ENCODE measurements around the gene ARRB1.
A peak's percentile ranks its signal among the peaks of the same experiment; 100 is the strongest.
"Not testable (repeated sequence)": the region's sequence is repeated elsewhere in the genome, so short reads cannot be mapped to it uniquely, and the experiment has no call there.

Gene ARRB1

DNA sequence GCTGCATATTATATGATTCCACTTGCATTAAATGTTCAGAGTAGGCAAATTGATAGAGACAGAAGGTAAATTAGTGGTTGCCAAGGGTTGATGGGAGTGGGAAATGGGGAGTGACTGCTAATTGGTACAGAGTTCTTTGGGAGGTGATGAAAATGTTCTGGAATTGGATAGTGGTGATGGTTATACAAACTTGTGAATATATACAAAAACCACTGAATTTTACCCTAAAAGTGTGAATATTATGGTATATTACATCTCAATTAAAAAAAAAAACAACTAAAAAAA lies 52.5 kb downstream of the ARRB1 start:
- no peak for DNase-seq

DNA sequence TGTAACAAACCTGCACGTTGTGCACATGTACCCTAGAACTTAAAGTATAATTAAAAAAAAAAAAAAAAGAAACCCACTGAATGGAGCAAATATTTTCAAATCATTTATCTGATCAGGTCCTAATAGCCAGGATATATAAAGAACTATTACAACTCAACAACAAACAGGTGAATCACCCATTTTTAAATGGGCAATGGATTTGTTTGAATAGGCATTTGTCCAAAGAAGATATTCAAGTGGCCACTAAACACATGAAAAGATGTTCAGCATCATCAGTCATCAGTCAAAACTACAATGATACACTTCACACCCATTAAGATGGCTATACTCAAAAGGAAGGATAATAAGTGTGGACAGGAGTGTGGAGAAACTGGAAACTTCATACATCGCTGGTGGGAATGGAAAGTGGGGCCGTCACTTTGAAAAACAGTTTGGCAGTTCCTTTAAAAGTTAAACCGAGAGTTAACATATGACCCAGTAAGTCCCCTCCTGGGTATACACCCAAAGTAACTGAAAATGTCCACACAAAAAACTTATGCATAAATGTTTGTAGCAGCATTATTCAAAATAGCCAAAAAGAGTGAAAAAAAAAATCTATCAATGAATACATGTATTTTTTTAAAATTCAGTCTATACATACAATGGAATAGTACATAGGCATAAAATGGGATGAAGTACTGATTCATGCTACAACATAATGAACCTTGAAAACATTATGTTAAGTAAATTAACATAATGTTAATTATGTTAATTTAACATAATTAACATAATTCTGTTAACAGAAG lies 53.1 kb downstream of the ARRB1 start:
- no peak for DNase-seq

DNA sequence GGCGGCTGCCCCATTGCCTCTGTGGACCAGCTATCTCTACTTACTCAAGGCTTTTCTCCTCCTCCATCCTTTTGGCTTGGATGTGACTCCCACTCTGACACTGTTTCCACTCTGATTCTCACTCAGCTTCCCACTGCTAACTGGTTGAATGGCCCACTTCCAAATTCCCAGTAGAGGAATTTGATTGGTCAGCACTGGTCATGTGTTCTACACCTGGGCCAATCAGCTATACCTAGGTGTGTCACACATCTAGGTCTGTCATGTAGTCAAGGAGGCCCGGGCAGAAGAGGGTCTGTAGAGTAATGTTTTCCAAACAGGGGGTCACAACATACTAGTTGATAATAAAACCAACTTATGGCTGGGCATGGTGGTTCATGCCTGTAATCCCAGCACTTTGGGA lies 57.6 kb downstream of the ARRB1 start:
- no peak for DNase-seq

DNA sequence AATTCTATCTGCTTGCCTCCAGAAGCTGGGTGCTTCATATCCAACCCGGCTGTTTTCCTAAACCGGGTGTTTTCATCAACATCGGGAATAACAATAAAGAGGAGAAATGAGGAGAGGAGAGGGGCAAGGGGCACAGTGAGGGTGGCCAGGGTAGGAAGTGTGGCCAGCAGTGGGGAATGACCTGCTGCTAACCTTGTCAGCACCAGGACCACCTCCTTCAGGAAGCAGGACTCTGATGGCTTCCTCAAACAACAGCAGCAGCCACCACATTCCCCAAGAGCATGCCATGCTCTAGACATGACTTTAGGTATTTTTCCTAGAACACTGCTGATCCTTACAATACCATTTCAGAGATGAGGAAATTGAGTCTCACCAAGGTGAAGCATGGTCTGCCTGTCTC lies 58.5 kb downstream of the ARRB1 start:
- no peak for DNase-seq

GRCh38 chr11:75291741-75292140 lies 59.7 kb downstream of the ARRB1 start:
- DNase-seq = no peak

DNA sequence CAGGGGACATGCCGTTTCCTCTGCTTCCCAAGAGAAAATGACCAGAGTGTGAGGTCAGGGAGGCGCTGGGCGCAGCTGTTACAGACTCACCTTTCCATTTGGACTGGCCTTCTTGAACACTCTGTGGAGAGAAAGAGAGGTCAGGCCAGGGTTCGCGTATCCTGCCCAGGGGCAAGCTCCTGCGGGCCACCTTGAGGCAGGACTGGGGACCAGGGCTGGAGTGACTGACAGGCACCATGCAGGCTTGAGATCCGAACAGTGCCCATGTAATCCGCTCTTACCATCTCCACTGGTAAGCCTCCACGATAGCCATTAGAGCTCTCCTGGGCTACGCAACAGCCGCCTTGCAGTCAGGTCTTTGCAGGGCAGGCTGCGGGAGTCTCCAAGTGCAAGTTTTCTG lies 61.5 kb downstream of the ARRB1 start:
- DNase-seq = no peak

DNA sequence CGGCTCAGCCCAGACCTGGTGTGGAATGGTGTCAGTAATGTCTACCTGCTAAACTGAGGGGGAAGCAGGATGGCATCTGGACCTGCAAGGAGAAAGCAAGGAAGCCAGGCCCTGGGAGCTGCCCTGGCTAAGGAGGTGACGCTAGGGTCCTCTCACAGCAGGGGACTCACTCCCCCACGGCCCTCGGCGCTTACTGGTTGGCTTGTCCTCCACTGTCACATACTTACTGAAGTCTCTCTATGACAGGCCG lies 62.0 kb downstream of the ARRB1 start:
- no peak for DNase-seq

DNA sequence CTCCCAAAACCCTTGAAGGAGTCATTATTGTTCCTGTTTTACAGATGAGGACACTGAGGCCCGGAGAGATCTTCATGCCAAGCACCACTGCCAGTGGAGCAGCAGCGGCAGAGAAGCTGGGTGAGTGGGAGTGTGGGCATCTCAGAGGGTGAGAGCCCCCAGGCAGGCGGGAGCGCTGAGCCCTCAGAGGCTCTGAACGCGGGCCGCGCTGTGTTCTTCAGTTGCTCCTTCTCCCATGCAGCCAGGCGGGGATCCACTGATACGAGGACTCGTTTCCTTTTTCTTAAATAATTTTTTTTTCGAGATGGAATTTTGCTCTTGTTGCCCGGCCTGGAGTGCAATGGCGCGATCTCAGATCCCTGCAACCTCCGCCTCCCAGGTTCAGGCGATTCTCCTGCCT lies 63.9 kb downstream of the ARRB1 start:
- no peak for DNase-seq

DNA sequence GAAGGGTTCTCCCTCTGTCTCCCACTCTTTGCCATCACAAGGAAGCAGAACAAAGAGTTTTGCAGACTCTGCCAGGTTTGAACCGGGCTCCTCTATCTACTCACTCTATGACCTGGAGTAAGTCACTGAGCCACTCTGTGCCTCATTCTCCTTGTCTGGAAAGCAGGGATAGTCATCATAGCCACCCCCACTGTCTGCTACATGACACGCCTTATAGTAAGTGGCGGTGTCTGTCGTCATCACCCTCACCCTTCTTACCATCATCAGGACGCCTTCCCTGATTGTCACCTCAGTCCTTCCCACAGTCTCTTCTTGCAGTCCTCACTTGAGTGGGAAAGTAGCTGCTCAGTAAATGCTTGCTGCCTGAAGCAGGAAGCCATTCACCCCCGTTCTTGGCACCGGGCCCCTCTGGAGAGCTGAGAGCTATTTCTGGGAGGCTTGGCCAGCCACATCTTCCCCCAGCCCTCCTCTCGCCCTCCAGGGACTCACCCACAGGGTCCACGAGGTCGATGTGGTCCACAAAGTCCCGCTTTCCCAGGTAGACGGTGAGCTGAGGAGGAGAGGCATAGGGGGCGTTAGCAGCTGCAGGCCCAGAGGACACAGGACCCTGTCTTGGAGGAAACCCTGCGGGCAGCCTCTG lies 64.5 kb downstream of the ARRB1 start:
- no peak for DNase-seq

GRCh38 chr11:75285776-75286360 lies 65.6 kb downstream of the ARRB1 start:
- no peak for DNase-seq

DNA sequence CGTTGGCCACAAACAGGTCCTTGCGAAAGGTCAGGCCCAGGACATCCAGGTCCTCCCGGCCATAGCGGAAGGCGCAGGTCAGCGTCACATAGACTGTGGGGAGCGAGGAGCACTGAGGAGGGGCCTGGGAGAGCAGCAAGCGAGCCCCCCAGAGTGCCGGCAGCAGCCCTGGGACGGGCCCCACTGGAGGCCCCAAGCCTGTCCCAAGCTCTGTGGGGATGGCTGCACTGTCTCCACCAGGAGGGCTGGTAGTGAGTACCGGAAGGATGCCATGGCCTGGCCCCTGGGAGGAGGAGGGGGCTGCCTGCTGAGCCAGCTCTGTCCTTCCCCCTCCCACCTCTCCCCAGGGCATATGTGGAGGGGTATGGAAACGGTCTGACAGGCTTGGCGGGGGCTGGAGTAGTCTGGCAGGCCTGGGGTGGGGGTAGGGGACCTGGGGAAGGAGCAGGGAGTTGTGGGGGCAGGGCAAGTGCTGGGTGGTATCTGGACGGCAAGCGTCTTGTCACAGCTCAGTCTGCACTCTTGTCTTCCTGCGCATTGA lies 68.0 kb downstream of the ARRB1 start:
- DNase-seq = no peak

DNA sequence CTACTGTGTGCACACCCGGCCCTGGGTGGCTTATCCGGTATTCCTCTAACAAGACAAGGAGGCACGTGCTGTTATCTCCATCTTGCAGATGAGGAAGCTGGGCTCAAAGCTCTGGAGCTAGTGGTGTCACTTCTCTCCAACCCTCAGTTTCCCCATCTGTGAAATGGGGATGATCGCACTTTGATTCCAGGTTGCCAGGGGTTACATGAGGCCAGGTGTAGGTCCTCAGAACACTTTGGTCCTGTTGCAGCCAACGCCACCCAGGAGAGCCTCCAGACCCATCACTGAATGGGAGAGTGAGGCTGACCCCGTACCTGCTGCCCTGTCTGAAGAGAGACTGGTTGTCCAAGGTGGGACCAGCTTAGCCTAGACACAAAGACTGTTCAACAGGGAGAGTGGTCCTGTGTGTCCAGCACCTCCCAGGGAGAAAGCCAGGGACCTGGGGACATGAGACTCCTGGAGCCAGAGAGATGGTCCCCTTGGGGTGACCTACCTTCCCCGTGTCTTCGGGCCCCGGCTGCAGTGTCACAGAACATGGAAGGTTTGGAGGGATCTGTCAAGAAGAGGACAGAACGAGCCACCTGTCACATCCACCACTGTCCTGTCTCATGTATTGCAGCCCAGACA lies 69.9 kb downstream of the ARRB1 start:
- DNase-seq = no peak

GRCh38 chr11:75280770-75281468 lies 70.5 kb downstream of the ARRB1 start:
- no peak for DNase-seq

- peak; percentile 66 for DNase-seq
These were observed 71.2 kb downstream of the ARRB1 start for GRCh38 chr11:75280227-75280701.

DNA sequence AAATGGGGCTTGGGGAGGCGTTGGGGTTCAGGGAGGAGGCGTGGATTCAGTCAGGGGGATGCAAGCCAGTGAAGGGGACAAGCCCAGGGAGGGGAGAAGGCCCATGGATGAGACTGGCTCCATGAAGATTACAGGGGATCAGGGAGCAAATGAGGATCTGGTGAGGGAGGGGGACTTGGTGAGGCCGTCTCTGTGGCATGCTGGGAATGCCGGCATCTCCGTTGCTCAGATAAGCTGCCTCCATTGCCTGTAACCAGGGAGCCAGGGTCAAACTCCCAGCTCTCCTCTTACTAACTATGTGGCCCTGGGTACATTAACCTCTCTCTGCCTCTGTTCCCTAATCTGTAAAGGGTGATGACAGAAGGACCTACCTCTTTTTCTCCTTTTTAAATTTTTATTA lies 72.2 kb downstream of the ARRB1 start:
- DNase-seq = no peak

- DNase-seq = no peak
These were observed 73.3 kb downstream of the ARRB1 start for GRCh38 chr11:75277991-75278790.

DNA sequence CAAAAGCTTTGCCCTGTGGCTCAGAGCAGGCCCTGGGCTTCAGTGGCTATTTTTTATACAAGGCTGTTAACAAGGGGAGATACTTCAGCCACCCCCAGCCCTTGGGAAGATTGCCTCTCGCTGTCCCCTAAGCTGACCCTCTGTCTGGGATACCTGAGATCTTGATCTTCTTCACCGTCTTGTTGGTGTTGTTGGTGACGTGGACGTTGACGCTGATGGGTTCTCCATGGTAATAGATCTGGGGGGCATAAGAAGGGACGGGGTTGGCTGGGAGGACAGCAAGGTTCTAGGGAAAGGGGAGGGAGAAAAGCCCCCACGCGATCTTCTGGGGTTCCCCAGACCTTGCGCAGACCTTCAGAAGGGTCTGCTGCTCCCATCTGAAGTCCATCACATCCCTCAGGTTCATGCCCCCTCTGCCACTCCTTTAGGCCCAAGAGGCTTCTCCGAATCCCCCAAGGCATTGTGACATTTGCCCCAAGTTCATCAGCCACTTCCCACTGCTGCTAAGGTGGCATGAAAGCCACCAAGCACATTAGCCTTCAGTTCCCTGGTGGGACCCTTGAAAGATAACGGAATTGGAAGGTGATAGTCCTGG lies 74.2 kb downstream of the ARRB1 start:
- DNase-seq = no peak

- DNase-seq = no peak
These were observed 74.8 kb downstream of the ARRB1 start for GRCh38 chr11:75276686-75277085.

DNA sequence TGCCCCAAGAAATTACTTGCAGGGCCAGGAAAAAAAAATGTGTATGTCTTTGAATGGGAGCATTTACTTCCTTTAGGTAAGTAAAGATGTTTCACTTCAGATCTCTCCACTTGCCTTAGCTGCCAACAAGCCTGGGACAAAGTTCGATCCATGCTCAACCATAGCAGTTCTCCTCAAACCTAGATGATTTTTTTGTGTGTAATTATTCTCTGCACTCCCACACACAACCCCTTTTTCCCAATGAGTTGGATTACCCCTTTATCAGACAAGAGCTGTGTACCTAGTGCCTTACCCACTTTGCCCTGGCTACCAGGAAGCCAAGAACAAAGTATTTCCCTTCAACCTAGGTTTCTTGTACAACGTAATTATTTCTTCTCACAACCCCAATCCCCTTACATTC lies 75.3 kb downstream of the ARRB1 start:
- DNase-seq = no peak

- DNase-seq = no peak
These were observed 75.9 kb downstream of the ARRB1 start for GRCh38 chr11:75275581-75275980.

DNA sequence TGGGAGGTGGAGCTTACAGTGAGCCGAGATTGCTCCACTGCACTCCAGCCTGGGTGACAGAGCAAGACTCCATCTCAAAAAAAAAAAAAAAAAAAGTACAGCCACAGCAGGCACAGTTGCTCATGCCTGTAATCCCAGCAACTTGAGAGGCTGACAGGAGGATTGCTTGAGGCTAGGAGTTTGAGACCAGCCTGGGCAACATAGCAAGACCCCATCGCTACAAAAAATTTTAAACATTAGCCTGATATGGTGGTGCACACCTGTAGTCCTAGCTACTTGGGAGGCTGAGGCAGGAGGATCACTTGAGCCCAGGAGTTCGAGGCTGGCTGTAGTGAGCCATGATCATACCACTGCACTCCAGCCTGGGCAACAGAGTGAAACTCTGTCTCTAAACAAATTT lies 76.7 kb downstream of the ARRB1 start:
- not testable (repeated sequence) for DNase-seq

All from right kidney (tissue), 1 donor.